Peyer's patch (tissue), 4 donors: ENCODE results near the gene MARS1.

Experiments used
- CTCF ChIP-seq, 6 experiments: fragments of 450-650 bp in 4 of 6; fragments of 200-600 bp in 2 of 6; sonication (generic) in 1 of 6; IDR thresholded peaks; one replicate each; pipeline ENCODE4 v1.5.1; 2017 to 2019; ENCODE audit warnings: antibody characterized with exemption in 6 of 6, mild to moderate bottlenecking in 3 of 6, moderate library complexity in 1 of 6
- POLR2A ChIP-seq, 2 donors: fragments of 450-650 bp; IDR thresholded peaks; one replicate each; pipeline ENCODE4 v1.5.1; 2017; ENCODE audit warnings: antibody characterized with exemption in 2 of 2, mild to moderate bottlenecking in 2 of 2, moderate library complexity in 2 of 2

- TF ChIP-seq CTCF (IDR thresholded peaks at IDR 0.05) (no peak), POLR2A (IDR thresholded peaks at IDR 0.05) (no peak)
Measured at GRCh38 chr12:57496822-57497221, 9.0 kb downstream of the MARS1 start.
